Progenitor cell of endocrine pancreas (in vitro differentiated cells): Measurements from ENCODE around the gene TMEM59L. TPM values are rescaled to one million over a fixed set of nuclear protein-coding genes. Genes with fewer than 3 reads are reported as not detected.

Source experiments
- DNase-seq: peaks from one replicate; pipeline ENCODE4 v3.0.0; 2021; ENCODE audit warnings: low spot score; ENCODE audit not compliant: unreplicated experiment
- H3K27ac Mint-ChIP-seq: 2 replicates; pipeline ENCODE4 v1.8.0; 2021; ENCODE audit warnings: mild to moderate bottlenecking, moderate library complexity, mixed read lengths
- H3K27me3 Mint-ChIP-seq: 2 replicates; pipeline ENCODE4 v1.8.0; 2021; ENCODE audit warnings: mixed read lengths
- H3K36me3 Mint-ChIP-seq: 2 replicates; pipeline ENCODE4 v1.8.0; 2022; ENCODE audit warnings: mixed read lengths; ENCODE audit not compliant: insufficient read depth
- H3K4me1 Mint-ChIP-seq: 2 replicates; pipeline ENCODE4 v1.8.0; 2021; ENCODE audit warnings: low read depth, mixed read lengths
- H3K4me3 Mint-ChIP-seq: 2 replicates; pipeline ENCODE4 v1.8.0; 2021; ENCODE audit warnings: low read depth, mild to moderate bottlenecking, moderate library complexity, mixed read lengths
- H3K9me3 Mint-ChIP-seq: 2 replicates; pipeline ENCODE4 v1.8.0; 2021; ENCODE audit warnings: low read depth, mixed read lengths
- total RNA-seq: library from RNA; stranded (reverse); gene quantifications from 2 replicates; pipeline ENCODE4 v1.2.1, GENCODE V29; 2021
- TF ChIP-seq, protein P1 (sequence below): fragments of 200-600 bp; sonication (generic); IDR thresholded peaks from one replicate; pipeline ENCODE4 v1.5.0; 2021; ENCODE audit warnings: antibody characterized with exemption, mild to moderate bottlenecking; ENCODE audit not compliant: unreplicated experiment

TMEM59L gene
- total RNA-seq, 1 donor from 2014 or later, result 6.4 TPM

DNA sequence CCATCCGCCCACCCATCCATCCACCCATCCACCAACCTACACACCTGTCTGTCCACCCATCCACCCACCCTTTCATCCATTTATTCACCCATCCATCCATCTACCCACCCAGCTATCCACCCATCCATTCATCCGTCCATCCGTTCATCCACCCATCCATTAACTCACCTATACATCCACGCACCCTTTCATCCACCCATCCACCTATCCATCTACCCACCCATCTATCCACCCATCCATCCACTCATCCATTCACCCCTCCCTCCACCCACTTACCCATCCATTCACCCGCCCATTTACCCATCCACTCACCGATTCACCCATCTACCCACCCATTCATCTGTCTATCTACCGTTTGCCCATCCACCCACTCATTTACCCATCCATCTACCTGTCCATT lies 41.8 kb downstream of the TMEM59L start:
- Mint-ChIP-seq H3K27me3 (no peaks in the 10 kb centered on the region), H3K9me3 (no peaks in the 10 kb centered on the region), H3K4me3 (no peak overlapping the region), H3K4me1 (peaks cover 9% of the 10 kb centered on the region), H3K27ac (no peak overlapping the region), H3K36me3 (no peaks in the 10 kb centered on the region)
- TF ChIP-seq, protein P1, sequence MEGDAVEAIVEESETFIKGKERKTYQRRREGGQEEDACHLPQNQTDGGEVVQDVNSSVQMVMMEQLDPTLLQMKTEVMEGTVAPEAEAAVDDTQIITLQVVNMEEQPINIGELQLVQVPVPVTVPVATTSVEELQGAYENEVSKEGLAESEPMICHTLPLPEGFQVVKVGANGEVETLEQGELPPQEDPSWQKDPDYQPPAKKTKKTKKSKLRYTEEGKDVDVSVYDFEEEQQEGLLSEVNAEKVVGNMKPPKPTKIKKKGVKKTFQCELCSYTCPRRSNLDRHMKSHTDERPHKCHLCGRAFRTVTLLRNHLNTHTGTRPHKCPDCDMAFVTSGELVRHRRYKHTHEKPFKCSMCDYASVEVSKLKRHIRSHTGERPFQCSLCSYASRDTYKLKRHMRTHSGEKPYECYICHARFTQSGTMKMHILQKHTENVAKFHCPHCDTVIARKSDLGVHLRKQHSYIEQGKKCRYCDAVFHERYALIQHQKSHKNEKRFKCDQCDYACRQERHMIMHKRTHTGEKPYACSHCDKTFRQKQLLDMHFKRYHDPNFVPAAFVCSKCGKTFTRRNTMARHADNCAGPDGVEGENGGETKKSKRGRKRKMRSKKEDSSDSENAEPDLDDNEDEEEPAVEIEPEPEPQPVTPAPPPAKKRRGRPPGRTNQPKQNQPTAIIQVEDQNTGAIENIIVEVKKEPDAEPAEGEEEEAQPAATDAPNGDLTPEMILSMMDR, result no peak
- DNase-seq, result no peak

- TF ChIP-seq, protein P1, result no peak
- Mint-ChIP-seq H3K4me1 (peaks cover 3% of the 10 kb centered on the region), H3K9me3 (no peaks in the 10 kb centered on the region), H3K36me3 (no peaks in the 10 kb centered on the region), H3K4me3 (no peak overlapping the region), H3K27me3 (no peaks in the 10 kb centered on the region), H3K27ac (no peak overlapping the region)
- no peak for DNase-seq
Measured at GRCh38 chr19:18655173-18655844, 42.6 kb downstream of the TMEM59L start.

GRCh38 chr19:18656337-18657086 lies 43.8 kb downstream of the TMEM59L start:
- DNase-seq, result no peak
- H3K9me3 Mint-ChIP-seq, result no peaks in the 10 kb centered on the region
- TF ChIP-seq, protein P1, result no peak
- H3K27ac Mint-ChIP-seq, result no peak overlapping the region
- peaks cover 2% of the 10 kb centered on the region for H3K4me1 Mint-ChIP-seq
- H3K27me3 Mint-ChIP-seq, result no peaks in the 10 kb centered on the region
- no peaks in the 10 kb centered on the region for H3K36me3 Mint-ChIP-seq
- no peak overlapping the region for H3K4me3 Mint-ChIP-seq

GRCh38 chr19:18657590-18658365 lies 45.1 kb downstream of the TMEM59L start:
- no peak overlapping the region for H3K27ac Mint-ChIP-seq
- no peak for DNase-seq
- no peaks in the 10 kb centered on the region for H3K27me3 Mint-ChIP-seq

More at GRCh38 chr19:18657590-18658365, 45.1 kb downstream of the TMEM59L start:
- H3K9me3 Mint-ChIP-seq, result no peaks in the 10 kb centered on the region
- TF ChIP-seq, protein P1, result no peak
- H3K36me3 Mint-ChIP-seq, result no peaks in the 10 kb centered on the region
- no peak overlapping the region for H3K4me3 Mint-ChIP-seq
- H3K4me1 Mint-ChIP-seq, result peaks cover 2% of the 10 kb centered on the region
